Fibroblast of skin of scalp (primary cell): Measurements from ENCODE around the gene FBXO9. TPM values are rescaled to one million over a fixed set of nuclear protein-coding genes. Genes with fewer than 3 reads are reported as not detected.

ENCODE experiments used
- DNase-seq: peaks from one replicate; pipeline ENCODE4 v3.0.0-alpha.2; 2013
- polyA plus RNA-seq, 2 experiments: library from polyadenylated mRNA; unstranded; fragments of 120-200 nt; gene quantifications; one replicate each; pipeline ENCODE4 v1.2.1, GENCODE V29; 2013; ENCODE audit not compliant: insufficient read length in 2 of 2

The FBXO9 gene
- 79.0 TPM for polyA plus RNA-seq (2013, experiment 1 of 2; ENCODE audit: insufficient read length)
- polyA plus RNA-seq (2013, experiment 2 of 2; ENCODE audit: insufficient read length), result 83.7 TPM

- peak; percentile 58 for DNase-seq
Measured at GRCh38 chr6:53065266-53066076, at the start of gene FBXO9. Gene FBXO9, plus strand, starts transcription at chr6:53065404. Its CDS starts 386 bp downstream, at chr6:53065790.

- DNase-seq, result no peak
Measured at GRCh38 chr6:53015486-53015885, 49.7 kb upstream of the FBXO9 start.

- no peak for DNase-seq
Measured at GRCh38 chr6:53018446-53018845, 46.8 kb upstream of the FBXO9 start.

- DNase-seq, result no peak
Measured at GRCh38 chr6:53020005-53020744, 45.0 kb upstream of the FBXO9 start.

- DNase-seq, result no peak
Measured at GRCh38 chr6:53023323-53023722, 41.9 kb upstream of the FBXO9 start.

- DNase-seq, result no peak
Measured at GRCh38 chr6:53026526-53026925, 38.7 kb upstream of the FBXO9 start.

GRCh38 chr6:53027131-53027718 lies 38.0 kb upstream of the FBXO9 start:
- no peak for DNase-seq

- no peak for DNase-seq
Measured at GRCh38 chr6:53028467-53028866, 36.7 kb upstream of the FBXO9 start.

GRCh38 chr6:53029257-53029656 lies 35.9 kb upstream of the FBXO9 start:
- no peak for DNase-seq

GRCh38 chr6:53029761-53030160 lies 35.4 kb upstream of the FBXO9 start:
- DNase-seq, result no peak

GRCh38 chr6:53031281-53031680 lies 33.9 kb upstream of the FBXO9 start:
- no peak for DNase-seq

GRCh38 chr6:53032849-53033248 lies 32.4 kb upstream of the FBXO9 start:
- DNase-seq, result peak; percentile 9

- DNase-seq, result peak; percentile 50
Measured at GRCh38 chr6:53033764-53034163, 31.4 kb upstream of the FBXO9 start.

GRCh38 chr6:53035549-53036213 lies 29.5 kb upstream of the FBXO9 start:
- DNase-seq, result no peak

GRCh38 chr6:53038141-53038540 lies 27.1 kb upstream of the FBXO9 start:
- no peak for DNase-seq

GRCh38 chr6:53038596-53038995 lies 26.6 kb upstream of the FBXO9 start:
- DNase-seq, result no peak

GRCh38 chr6:53041356-53041755 lies 23.8 kb upstream of the FBXO9 start:
- DNase-seq, result peak; percentile 86

- peak; percentile 96 for DNase-seq
Measured at GRCh38 chr6:53042112-53042511, 23.1 kb upstream of the FBXO9 start.

- peak; percentile 90 for DNase-seq
Measured at GRCh38 chr6:53043581-53043980, 21.6 kb upstream of the FBXO9 start.

- DNase-seq, result peak; percentile 88
Measured at GRCh38 chr6:53044071-53044470, 21.1 kb upstream of the FBXO9 start.

- DNase-seq, result no peak
Measured at GRCh38 chr6:53044572-53044971, 20.6 kb upstream of the FBXO9 start.

- no peak for DNase-seq
Measured at GRCh38 chr6:53045891-53046673, 19.1 kb upstream of the FBXO9 start.
